GM19035 (cell line): ENCODE measurements around the gene PRB4.
"Not testable (repeated sequence)": the region's sequence is repeated elsewhere in the genome, so short reads cannot be mapped to it uniquely, and the experiment has no call there.

Experiments used
- ATAC-seq: cut with Tn5 transposase; IDR thresholded peaks from one replicate; pipeline ENCODE4 v1.9.1; 2021; ENCODE audit not compliant: unreplicated experiment

The PRB4 gene

GRCh38 chr12:11310336-11310735 lies at the start of gene PRB4:
TSS of gene PRB4 (minus strand) at chr12:11310436. CDS start at chr12:11310398, 38 bp downstream.
- no peak for ATAC-seq

DNA sequence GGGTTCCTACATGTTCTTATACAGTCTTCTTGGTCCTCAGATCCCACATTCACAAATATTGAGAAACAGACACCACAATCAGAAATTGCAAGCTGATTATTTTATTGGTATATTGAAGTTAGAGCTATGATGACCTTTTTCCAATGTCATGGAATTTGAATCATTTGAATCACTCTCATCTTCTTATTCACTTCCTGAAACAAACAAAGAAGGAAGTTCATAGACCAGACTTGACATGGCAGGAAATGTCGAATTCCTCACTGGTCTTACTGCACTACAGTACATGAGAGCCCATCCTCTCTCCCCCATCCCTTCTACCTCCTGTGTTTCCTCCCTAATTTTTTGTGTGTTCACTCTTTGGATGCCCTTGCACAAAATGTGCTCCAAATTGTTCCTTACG lies 41.5 kb upstream of the PRB4 start:
- not testable (repeated sequence) for ATAC-seq

GRCh38 chr12:11348439-11348838 lies 38.2 kb upstream of the PRB4 start:
- ATAC-seq, result no peak

DNA sequence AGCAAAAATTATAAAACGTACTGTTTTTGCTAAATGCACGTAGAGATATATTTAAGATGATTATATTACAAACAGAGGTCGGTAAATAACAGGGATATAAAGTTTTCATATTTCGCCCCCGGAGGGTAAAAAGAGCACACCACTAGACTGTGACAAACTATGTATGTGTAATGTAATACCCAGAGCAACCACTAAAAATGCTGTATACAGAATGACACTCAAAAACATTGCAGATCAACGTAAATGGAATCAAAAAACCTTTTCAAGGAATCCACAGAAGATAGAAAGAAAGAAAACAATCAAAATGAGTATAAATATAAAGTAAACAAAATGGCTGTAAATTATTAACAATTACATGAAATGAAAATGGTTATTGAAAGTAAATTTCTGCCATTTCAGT lies 37.6 kb upstream of the PRB4 start:
- ATAC-seq, result no peak

DNA sequence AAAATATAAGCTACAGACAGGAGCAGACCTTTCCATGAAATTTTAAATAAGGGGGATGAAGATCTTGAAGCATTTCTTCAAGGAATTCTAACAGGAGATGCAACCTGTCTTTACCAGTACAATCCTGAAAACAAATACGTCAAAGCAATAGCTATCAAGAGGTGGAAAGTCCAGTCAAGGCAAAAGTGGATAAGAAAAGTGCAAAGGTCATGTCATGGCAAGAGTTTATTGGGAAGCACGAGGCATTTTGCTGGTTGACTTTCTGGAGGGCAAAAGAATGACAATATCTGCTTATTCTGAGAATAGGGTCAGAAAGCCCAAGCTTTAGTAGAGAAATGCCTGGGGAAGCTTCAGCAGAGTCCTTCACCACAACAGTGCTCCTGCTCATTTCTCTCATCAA lies 34.3 kb upstream of the PRB4 start:
- no peak for ATAC-seq

DNA sequence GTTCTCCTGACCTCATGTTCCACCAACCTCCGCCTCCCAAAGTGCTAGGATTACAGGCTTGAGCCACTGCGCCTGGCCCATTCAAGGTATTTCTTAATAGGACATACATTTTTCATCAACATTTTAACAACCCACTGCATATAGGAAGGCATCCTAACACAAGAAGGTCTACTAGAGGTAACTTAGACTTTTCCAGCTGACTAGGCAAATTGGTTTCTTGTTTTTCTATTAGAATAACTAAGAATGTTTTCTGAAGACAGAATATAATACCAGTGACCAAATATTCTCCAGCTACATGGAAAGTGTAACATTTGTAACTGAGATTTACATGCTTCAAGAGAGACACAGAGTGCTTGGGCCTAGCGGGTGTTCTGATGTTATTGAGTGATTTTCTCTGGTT lies 14.2 kb upstream of the PRB4 start:
- ATAC-seq, result no peak

- no peak for ATAC-seq
These were observed 11.7 kb upstream of the PRB4 start for GRCh38 chr12:11321980-11322379.

DNA sequence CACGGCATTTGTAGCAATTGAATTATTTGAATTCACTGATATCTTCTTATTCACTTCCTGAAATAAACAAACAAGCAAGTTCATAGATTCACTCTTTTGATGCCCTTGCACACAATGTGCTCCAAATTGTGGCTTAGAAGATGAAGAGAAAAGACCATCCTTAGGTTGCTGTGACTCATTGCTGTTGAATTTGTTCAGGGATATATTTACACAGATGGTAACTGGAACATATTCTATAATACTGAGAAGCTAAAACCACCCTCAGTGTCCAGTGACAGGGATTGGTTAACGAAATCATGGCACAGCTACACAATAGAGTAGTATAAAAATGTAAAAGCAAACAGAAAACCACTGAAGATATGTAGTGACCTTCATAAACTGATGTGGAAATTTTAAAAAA lies 3.1 kb downstream of the PRB4 start:
- ATAC-seq, result no peak

DNA sequence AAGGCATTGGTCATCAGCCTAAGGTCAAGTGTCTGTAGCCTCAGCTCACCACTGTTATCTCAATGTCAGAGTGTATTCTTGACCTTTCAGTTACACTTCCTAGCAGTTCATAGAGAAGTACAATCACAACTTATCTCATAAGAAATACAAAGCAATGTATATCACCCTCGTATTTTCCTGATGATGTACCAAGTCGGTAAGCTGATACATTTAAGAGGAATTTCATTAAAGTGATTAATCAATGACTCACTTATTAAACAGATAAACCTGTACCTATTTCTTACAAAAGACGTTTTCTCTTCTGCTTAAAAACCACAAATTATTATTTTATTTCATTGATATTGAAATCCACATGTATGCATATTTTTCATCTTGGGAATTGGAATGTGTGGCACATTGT lies 36.8 kb downstream of the PRB4 start:
- ATAC-seq, result no peak

DNA sequence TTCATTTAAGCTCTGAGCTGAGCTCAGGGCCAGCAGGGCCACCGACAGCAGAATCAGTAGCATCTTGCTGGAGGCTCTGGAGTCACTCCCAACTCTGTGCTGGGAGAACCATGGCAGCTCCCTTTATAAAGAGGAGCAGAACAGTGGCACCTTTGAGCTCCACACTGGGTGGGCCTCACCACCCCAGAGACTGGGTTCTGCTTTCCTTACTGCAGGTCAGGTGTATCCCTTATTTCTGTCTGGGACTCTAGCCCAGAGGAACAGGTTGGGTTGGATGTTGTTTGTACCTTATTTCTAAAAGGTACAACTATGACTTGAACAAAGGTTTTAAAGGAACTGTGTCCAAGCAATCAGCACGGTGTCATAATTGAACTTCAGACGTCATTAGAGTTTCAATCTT lies 40.6 kb downstream of the PRB4 start, which contains the start of gene PRB3:
Gene PRB3 (minus strand): TSS at position 101 of the 400 bp plus-strand sequence. CDS start 38 bp downstream, at position 63.
- ATAC-seq, result no peak

- no peak for ATAC-seq
These were observed 45.7 kb downstream of the PRB4 start for GRCh38 chr12:11264501-11264900.
